NT2/D1 (cell line): ENCODE measurements around the gene TNFRSF13B.

Experiments
- YY1 ChIP-seq: IDR thresholded peaks from 2 replicates; pipeline ENCODE4 v1.6.1; 2011; ENCODE audit not compliant: insufficient read length, insufficient read depth
- ZNF274 ChIP-seq: IDR thresholded peaks from 2 replicates; pipeline ENCODE4 v1.6.1; 2011; ENCODE audit warnings: mild to moderate bottlenecking, low read depth, low read length

- TF ChIP-seq ZNF274 = no peak
- TF ChIP-seq YY1 = no peak
Observed at GRCh38 chr17:16924696-16925440, 47.0 kb downstream of the TNFRSF13B start.
